ENCODE measurements around the gene DACT1.

Gene DACT1

GRCh38 chr14:58607952-58608317 lies 29.8 kb upstream of the DACT1 start:
- no peaks in the 10 kb centered on the region for H3K9me3 ChIP-seq
- H3K27me3 ChIP-seq: no peaks in the 10 kb centered on the region
- no peak overlapping the region for H3K27ac ChIP-seq
- no peak overlapping the region for H3K9ac ChIP-seq
- no peak overlapping the region for H3K4me3 ChIP-seq
- no peaks in the 10 kb centered on the region for H3K36me3 ChIP-seq
- no peak for TF ChIP-seq Cebpa-rat (IDR thresholded peaks at IDR 0.05)
- no peak overlapping the region for H3K4me2 ChIP-seq
- H4K20me1 ChIP-seq: no peaks in the 10 kb centered on the region
- H3K4me1 ChIP-seq: no peaks in the 10 kb centered on the region

GRCh38 chr14:58617619-58618018 lies 20.1 kb upstream of the DACT1 start:
- TF ChIP-seq Cebpa-rat (IDR thresholded peaks at IDR 0.05): no peak
- Histone ChIP-seq H3K27ac (no peak overlapping the region), H3K27me3 (no peaks in the 10 kb centered on the region), H3K4me3 (no peak overlapping the region), H3K36me3 (no peaks in the 10 kb centered on the region), H3K9me3 (no peaks in the 10 kb centered on the region), H4K20me1 (no peaks in the 10 kb centered on the region), H3K9ac (no peak overlapping the region), H3K4me1 (no peaks in the 10 kb centered on the region), H3K4me2 (no peak overlapping the region)

GRCh38 chr14:58620011-58620410 lies 17.8 kb upstream of the DACT1 start:
- no peak overlapping the region for H3K27ac ChIP-seq
- no peak overlapping the region for H3K4me3 ChIP-seq
- TF ChIP-seq Cebpa-rat (IDR thresholded peaks at IDR 0.05): no peak

DNA sequence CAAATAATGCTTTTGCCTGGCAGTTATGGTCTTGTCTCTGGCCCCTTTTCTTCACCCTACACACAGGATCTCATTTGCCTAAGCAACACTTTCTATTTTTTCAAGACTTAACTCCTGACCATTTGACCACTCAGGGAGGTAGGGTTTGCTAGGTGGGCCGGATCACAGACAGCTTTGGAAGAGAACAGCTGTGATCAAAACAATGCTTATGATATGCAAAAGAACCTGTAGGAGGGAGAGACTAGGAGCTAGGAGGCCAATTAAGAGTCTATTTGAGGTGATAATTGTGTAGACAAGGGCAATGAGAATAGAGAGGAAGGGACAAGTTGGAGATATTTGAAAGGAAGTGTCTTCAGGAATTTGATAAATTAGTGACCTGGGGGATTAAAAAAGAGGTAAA lies 12.3 kb upstream of the DACT1 start:
- no peak for TF ChIP-seq Cebpa-rat (IDR thresholded peaks at IDR 0.05)
- Histone ChIP-seq H3K4me1 (peaks cover 8% of the 10 kb centered on the region), H3K27me3 (no peaks in the 10 kb centered on the region), H4K20me1 (no peaks in the 10 kb centered on the region), H3K9me3 (no peaks in the 10 kb centered on the region), H3K4me3 (no peak overlapping the region), H3K9ac (no peak overlapping the region), H3K36me3 (no peaks in the 10 kb centered on the region), H3K4me2 (no peak overlapping the region), H3K27ac (no peak overlapping the region)

More at GRCh38 chr14:58620011-58620410, 17.8 kb upstream of the DACT1 start:
- no peaks in the 10 kb centered on the region for H3K36me3 ChIP-seq
- no peak overlapping the region for H3K4me2 ChIP-seq
- H3K9me3 ChIP-seq: no peaks in the 10 kb centered on the region
- no peak overlapping the region for H3K9ac ChIP-seq
- no peaks in the 10 kb centered on the region for H4K20me1 ChIP-seq
- H3K27me3 ChIP-seq: no peaks in the 10 kb centered on the region
- H3K4me1 ChIP-seq: no peaks in the 10 kb centered on the region

DNA sequence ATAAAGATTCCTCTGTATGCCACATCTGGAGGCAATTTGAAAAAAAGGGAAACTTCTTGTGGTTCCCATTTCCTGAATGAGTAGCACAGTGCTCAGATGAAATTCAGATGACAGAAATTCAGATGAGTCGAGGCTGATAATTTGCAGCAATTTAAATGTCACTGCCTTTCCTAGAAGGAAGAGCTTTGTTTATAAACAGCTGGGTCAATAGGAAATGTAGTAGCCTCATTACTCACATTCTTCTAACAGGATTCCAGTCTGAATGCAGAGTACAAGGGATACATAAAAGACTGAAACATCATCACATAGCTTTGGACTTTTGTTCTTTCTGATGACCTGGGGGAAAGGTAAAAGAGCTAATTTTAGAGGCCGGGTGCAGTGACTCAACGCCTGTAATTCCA lies 11.3 kb upstream of the DACT1 start:
- H3K9ac ChIP-seq: no peak overlapping the region
- H3K27me3 ChIP-seq: no peaks in the 10 kb centered on the region
- no peak overlapping the region for H3K27ac ChIP-seq
- no peaks in the 10 kb centered on the region for H3K36me3 ChIP-seq
- no peak overlapping the region for H3K4me3 ChIP-seq
- H3K4me1 ChIP-seq: peaks cover 8% of the 10 kb centered on the region
- H3K9me3 ChIP-seq: no peaks in the 10 kb centered on the region
- TF ChIP-seq Cebpa-rat (IDR thresholded peaks at IDR 0.05): no peak
- no peaks in the 10 kb centered on the region for H4K20me1 ChIP-seq
- peak overlapping the region; percentile 15 for H3K4me2 ChIP-seq

DNA sequence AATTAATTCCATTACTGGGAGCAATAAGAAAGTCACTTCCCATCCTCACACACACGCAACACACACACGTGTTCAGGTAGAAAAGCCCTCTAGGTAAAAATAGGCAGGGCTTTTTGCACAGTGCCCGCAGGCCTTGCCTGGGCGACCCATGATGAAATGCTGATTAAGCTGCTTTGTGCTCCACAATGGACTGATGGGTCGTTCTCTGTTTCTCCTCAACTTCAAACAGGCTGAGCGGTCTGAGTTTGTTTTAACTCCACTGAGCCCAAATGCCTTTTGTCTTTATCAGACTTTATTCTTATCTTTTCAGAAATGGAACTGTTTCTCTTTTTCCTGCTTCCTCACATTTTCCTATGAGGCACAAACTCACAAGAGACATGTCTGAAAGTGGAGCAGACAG lies 9.4 kb upstream of the DACT1 start:
- H4K20me1 ChIP-seq: no peaks in the 10 kb centered on the region
- no peak overlapping the region for H3K9ac ChIP-seq
- H3K4me1 ChIP-seq: peaks cover 8% of the 10 kb centered on the region
- H3K27ac ChIP-seq: no peak overlapping the region
- H3K4me2 ChIP-seq: no peak overlapping the region
- H3K36me3 ChIP-seq: no peaks in the 10 kb centered on the region
- H3K9me3 ChIP-seq: no peaks in the 10 kb centered on the region
- H3K4me3 ChIP-seq: no peak overlapping the region
- no peaks in the 10 kb centered on the region for H3K27me3 ChIP-seq
- no peak for TF ChIP-seq Cebpa-rat (IDR thresholded peaks at IDR 0.05)

DNA sequence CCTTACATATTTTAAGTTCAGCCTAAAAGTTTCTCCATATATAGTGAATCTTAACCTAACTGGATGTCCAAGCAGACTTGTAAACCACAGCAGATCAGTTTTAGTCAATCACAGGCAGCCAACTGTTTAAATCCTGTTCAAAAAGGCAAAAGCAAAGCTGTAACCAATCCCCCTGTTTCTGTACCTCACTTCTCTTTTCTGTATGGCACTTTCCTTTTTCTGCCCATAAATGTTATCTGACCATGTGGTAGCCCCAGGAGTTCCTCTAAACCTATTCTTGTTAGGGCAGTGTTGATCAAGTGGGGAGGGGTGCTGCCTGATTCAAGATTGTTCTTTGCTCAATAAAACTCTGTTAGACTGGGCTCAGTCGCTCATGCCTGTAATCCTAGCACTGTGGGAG lies 8.5 kb upstream of the DACT1 start:
- Histone ChIP-seq H3K4me2 (no peak overlapping the region), H3K27ac (no peak overlapping the region), H3K9ac (no peak overlapping the region), H3K27me3 (no peaks in the 10 kb centered on the region), H3K36me3 (no peaks in the 10 kb centered on the region), H3K4me1 (peaks cover 14% of the 10 kb centered on the region), H3K4me3 (no peak overlapping the region), H4K20me1 (no peaks in the 10 kb centered on the region), H3K9me3 (no peaks in the 10 kb centered on the region)
- TF ChIP-seq Cebpa-rat (IDR thresholded peaks at IDR 0.05): no peak

DNA sequence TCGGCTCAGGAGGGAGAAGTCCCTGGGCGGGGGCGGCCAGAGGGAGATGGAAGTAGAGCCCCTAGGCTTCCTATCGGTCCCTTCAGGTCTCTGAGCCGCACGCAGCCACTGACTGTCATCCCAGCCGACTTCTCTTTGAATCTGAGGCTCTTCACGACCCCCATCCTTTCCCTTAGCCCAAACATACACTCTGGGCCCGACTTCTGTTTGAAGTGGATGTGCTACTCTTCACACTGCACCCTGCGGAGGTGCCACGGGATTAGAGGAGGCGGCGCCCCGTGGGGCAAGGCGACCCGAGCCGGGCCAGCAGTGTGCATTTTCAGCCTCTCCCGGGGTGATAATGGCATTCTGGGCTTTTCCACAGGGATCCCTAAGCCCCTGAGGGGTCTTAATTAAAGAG lies 6.0 kb upstream of the DACT1 start:
- no peak for TF ChIP-seq Cebpa-rat (IDR thresholded peaks at IDR 0.05)
- no peak overlapping the region for H3K4me2 ChIP-seq
- no peak overlapping the region for H3K27ac ChIP-seq
- no peaks in the 10 kb centered on the region for H3K27me3 ChIP-seq
- no peaks in the 10 kb centered on the region for H4K20me1 ChIP-seq
- peaks cover 32% of the 10 kb centered on the region for H3K4me1 ChIP-seq
- H3K4me3 ChIP-seq: no peak overlapping the region
- no peaks in the 10 kb centered on the region for H3K36me3 ChIP-seq
- H3K9me3 ChIP-seq: no peaks in the 10 kb centered on the region
- no peak overlapping the region for H3K9ac ChIP-seq

DNA sequence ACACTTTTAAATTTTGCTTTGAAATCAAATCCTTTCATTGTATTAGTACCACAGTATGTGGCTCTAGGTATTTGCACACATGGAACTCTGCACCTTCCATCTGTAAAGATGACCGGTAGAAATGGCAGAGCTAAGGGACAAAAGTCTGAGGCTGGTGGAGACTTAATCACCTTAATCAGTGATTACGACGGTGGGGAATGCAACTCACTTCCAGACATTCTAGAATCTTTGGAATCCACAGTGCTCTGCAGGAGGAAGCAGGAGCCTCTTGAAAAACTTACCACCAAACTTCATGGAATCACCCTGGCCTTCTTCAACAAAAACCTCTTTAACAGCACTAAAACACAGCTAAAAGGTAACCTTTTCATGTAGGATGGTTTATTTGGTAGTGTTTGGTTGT lies 3.9 kb upstream of the DACT1 start:
- TF ChIP-seq Cebpa-rat (IDR thresholded peaks at IDR 0.05): no peak
- no peaks in the 10 kb centered on the region for H4K20me1 ChIP-seq
- no peaks in the 10 kb centered on the region for H3K9me3 ChIP-seq
- no peak overlapping the region for H3K4me3 ChIP-seq
- H3K9ac ChIP-seq: no peak overlapping the region
- peaks cover 2% of the 10 kb centered on the region; the same call in 1 of the 2 replicates for H3K27me3 ChIP-seq
- H3K36me3 ChIP-seq: no peaks in the 10 kb centered on the region
- H3K27ac ChIP-seq: no peak overlapping the region
- peak overlapping the region; percentile 82 for H3K4me2 ChIP-seq
- H3K4me1 ChIP-seq: peaks cover 37% of the 10 kb centered on the region

- H4K20me1 ChIP-seq: no peaks in the 10 kb centered on the region
- no peak for TF ChIP-seq Cebpa-rat (IDR thresholded peaks at IDR 0.05)
- H3K9ac ChIP-seq: no peak overlapping the region
- H3K9me3 ChIP-seq: no peaks in the 10 kb centered on the region
- peak overlapping the region; percentile 82 for H3K4me2 ChIP-seq
- peaks cover 43% of the 10 kb centered on the region for H3K4me1 ChIP-seq
- H3K4me3 ChIP-seq: peak overlapping the region; percentile 32; the same call in 1 of the 2 replicates
- peaks cover 7% of the 10 kb centered on the region; the same call in 1 of the 2 replicates for H3K27me3 ChIP-seq
- peak overlapping the region; percentile 48 for H3K27ac ChIP-seq
- H3K36me3 ChIP-seq: no peaks in the 10 kb centered on the region
These were observed 3.2 kb upstream of the DACT1 start for GRCh38 chr14:58634406-58635090.
